ENCODE results near the gene PRDM10. TPM values are rescaled to one million over a fixed set of nuclear protein-coding genes. Genes with fewer than 3 reads are reported as not detected.

Gene PRDM10
- total and polyA plus RNA-seq, 2 donors = 4.4 to 4.7 TPM

DNA sequence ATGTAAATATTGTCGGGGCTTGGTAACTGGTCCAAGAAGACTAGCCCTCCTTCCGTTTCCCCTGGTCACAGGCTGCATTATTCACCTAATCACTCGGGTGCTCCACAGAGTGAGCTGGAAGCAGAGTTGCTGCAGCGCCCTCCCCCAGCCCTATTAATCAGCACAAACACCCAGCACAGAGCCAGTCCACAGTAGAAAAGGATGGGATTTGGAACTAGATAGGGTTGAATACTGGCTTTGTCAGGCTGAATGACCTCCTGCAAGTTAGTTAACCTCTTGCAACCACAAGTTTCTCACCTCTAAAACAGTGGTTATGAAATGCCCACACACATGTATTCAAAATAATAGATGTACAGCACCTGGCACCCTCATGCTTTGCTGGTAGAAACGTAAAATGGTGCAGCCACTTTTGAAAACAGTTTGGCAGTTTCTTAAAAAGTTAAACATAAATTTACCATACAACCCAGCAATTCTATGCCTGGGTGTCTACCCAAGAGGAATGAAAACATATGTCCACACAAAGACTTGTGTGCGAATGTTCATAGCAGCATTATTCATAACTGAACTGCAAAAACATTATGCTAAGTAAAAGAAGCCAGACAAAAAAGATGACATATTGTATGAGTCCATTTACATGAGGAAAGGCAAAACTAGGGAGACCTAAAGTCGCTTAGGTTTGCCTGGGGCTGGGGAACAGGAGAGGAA, 35.4 kb upstream of the PRDM10 start:
- no peaks in the 10 kb centered on the region for H3K27me3 ChIP-seq (ENCODE audit: control insufficient read depth in 2 of 2, insufficient read depth in 1 of 2, low read length in 1 of 2)
- no peak overlapping the region for H3K27ac ChIP-seq (ENCODE audit: low read depth in 1 of 2, low read length in 1 of 2)
- no peaks in the 10 kb centered on the region for H3K4me1 ChIP-seq (ENCODE audit: control insufficient read depth in 2 of 2, insufficient read depth in 2 of 2, low read length in 2 of 2)
- no peak overlapping the region for H3K4me3 ChIP-seq (ENCODE audit: low read length in 2 of 2)
- no peak for DNase-seq (ENCODE audit: low read depth in 6 of 9, low spot score in 9 of 9)
- peaks cover 0 to 9% of the 10 kb centered on the region in 2 donors for H3K9me3 ChIP-seq (ENCODE audit: control insufficient read depth in 2 of 2, insufficient read depth in 1 of 2, low read length in 1 of 2)
- H3K36me3 ChIP-seq (ENCODE audit: control insufficient read depth in 2 of 2, insufficient read depth in 2 of 2, low read length in 1 of 2) = no peaks in the 10 kb centered on the region
- WGBS = 73% methylated on average over 7 of the region's 7 CpGs

GRCh38 chr11:130037058-130037457, 34.4 kb upstream of the PRDM10 start:
- H3K36me3 ChIP-seq (ENCODE audit: control insufficient read depth in 2 of 2, insufficient read depth in 2 of 2, low read length in 1 of 2) = no peaks in the 10 kb centered on the region
- no peak for DNase-seq (ENCODE audit: low read depth in 6 of 9, low spot score in 9 of 9)
- no peak overlapping the region for H3K27ac ChIP-seq (ENCODE audit: low read depth in 1 of 2, low read length in 1 of 2)
- H3K9me3 ChIP-seq (ENCODE audit: control insufficient read depth in 2 of 2, insufficient read depth in 1 of 2, low read length in 1 of 2) = peaks cover 0 to 6% of the 10 kb centered on the region in 2 donors
- no peak overlapping the region for H3K4me3 ChIP-seq (ENCODE audit: low read length in 2 of 2)
- H3K4me1 ChIP-seq (ENCODE audit: control insufficient read depth in 2 of 2, insufficient read depth in 2 of 2, low read length in 2 of 2) = no peaks in the 10 kb centered on the region
- 94% methylated on average over 3 of the region's 3 CpGs for WGBS
- H3K27me3 ChIP-seq (ENCODE audit: control insufficient read depth in 2 of 2, insufficient read depth in 1 of 2, low read length in 1 of 2) = no peaks in the 10 kb centered on the region

DNA sequence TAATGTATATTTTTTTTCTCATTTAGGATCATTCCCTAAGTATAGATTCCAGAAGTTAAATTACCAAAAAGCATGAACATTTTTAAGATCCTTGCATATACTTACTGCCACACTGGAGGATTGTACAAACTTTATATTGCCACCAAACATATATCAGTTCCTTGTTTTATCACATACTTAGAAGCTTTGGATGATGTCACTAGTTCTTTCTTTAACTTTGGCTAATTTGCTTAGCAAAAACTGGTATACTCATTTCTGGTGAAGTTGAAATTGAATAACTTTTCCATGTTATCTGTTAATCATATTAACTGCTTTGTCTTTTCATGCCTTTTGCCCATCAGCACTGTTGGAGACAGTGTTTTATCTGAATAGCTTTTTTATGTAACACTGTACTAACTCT, 31.6 kb upstream of the PRDM10 start:
- Histone ChIP-seq H3K27me3 (ENCODE audit: control insufficient read depth in 2 of 2, insufficient read depth in 1 of 2, low read length in 1 of 2) (no peaks in the 10 kb centered on the region), H3K9me3 (ENCODE audit: control insufficient read depth in 2 of 2, insufficient read depth in 1 of 2, low read length in 1 of 2) (no peaks in the 10 kb centered on the region), H3K4me3 (ENCODE audit: low read length in 2 of 2) (no peak overlapping the region), H3K4me1 (ENCODE audit: control insufficient read depth in 2 of 2, insufficient read depth in 2 of 2, low read length in 2 of 2) (no peaks in the 10 kb centered on the region), H3K36me3 (ENCODE audit: control insufficient read depth in 2 of 2, insufficient read depth in 2 of 2, low read length in 1 of 2) (no peaks in the 10 kb centered on the region), H3K27ac (ENCODE audit: low read depth in 1 of 2, low read length in 1 of 2) (no peak overlapping the region)
- no peak for DNase-seq (ENCODE audit: low read depth in 6 of 9, low spot score in 9 of 9)

DNA sequence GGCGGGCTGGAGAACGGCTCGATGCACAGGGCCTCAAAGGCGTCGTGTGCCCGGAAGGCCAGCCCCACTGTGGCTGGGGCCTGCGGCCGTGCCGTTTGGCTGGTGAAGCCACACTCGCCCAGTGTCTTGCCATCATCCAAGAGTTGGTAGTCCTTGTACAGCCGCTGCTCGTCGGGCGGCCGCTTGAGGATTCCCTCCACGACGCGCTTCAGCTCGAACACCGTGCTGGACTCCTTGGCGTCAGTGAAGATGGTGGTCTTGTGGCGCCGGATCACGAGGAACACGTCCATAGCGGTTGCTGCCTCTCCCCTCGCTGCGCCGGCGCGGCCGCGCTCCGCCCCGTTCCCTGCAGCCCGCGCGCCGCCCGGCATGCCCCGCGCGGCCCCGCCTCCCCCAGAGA, 30.3 kb upstream of the PRDM10 start:
- Histone ChIP-seq H3K9me3 (ENCODE audit: control insufficient read depth in 2 of 2, insufficient read depth in 1 of 2, low read length in 1 of 2) (no peaks in the 10 kb centered on the region), H3K4me3 (ENCODE audit: low read length in 2 of 2) (no peak overlapping the region), H3K27ac (ENCODE audit: low read depth in 1 of 2, low read length in 1 of 2) (no peak overlapping the region), H3K36me3 (ENCODE audit: control insufficient read depth in 2 of 2, insufficient read depth in 2 of 2, low read length in 1 of 2) (no peaks in the 10 kb centered on the region), H3K27me3 (ENCODE audit: control insufficient read depth in 2 of 2, insufficient read depth in 1 of 2, low read length in 1 of 2) (no peaks in the 10 kb centered on the region), H3K4me1 (ENCODE audit: control insufficient read depth in 2 of 2, insufficient read depth in 2 of 2, low read length in 2 of 2) (no peaks in the 10 kb centered on the region)
- no peak for DNase-seq (ENCODE audit: low read depth in 6 of 9, low spot score in 9 of 9)
- WGBS = 96% methylated on average over 44 of the region's 44 CpGs

- no peaks in the 10 kb centered on the region for H3K9me3 ChIP-seq (ENCODE audit: control insufficient read depth in 2 of 2, insufficient read depth in 1 of 2, low read length in 1 of 2)
- H3K27ac ChIP-seq (ENCODE audit: low read depth in 1 of 2, low read length in 1 of 2) = no peak overlapping the region
- H3K36me3 ChIP-seq (ENCODE audit: control insufficient read depth in 2 of 2, insufficient read depth in 2 of 2, low read length in 1 of 2) = no peaks in the 10 kb centered on the region
- H3K4me1 ChIP-seq (ENCODE audit: control insufficient read depth in 2 of 2, insufficient read depth in 2 of 2, low read length in 2 of 2) = no peaks in the 10 kb centered on the region
- WGBS = 96% methylated on average over 2 of the region's 2 CpGs
- H3K27me3 ChIP-seq (ENCODE audit: control insufficient read depth in 2 of 2, insufficient read depth in 1 of 2, low read length in 1 of 2) = no peaks in the 10 kb centered on the region
- no peak for DNase-seq (ENCODE audit: low read depth in 6 of 9, low spot score in 9 of 9)
- no peak overlapping the region for H3K4me3 ChIP-seq (ENCODE audit: low read length in 2 of 2)
Observed at GRCh38 chr11:130031945-130032344, 29.3 kb upstream of the PRDM10 start.

GRCh38 chr11:130031056-130031455, 28.4 kb upstream of the PRDM10 start:
- DNase-seq (ENCODE audit: low read depth in 6 of 9, low spot score in 9 of 9) = no peak
- WGBS = 97% methylated on average over 1 of the region's 1 CpG

DNA sequence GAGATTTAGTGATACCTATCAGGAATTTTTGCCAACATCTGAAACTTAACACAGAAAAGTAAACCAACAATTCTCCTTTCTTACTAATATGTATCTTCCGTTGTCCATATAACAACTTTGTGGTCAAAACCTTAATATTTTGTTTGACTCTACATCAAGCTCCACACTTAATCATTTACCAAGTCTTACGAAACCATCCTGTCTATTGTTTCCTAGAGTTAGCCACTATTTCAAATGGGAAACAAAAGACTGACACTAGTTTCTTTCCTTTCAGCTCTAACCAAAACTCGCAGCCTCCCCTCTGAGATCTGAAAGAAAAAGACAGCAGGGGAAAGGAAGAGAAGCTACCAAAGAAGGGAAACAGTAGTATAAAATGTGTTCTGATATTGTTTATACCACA, 26.5 kb upstream of the PRDM10 start:
- 95% methylated on average over 3 of the region's 3 CpGs for WGBS
- Histone ChIP-seq H3K4me1 (ENCODE audit: control insufficient read depth in 2 of 2, insufficient read depth in 2 of 2, low read length in 2 of 2) (no peaks in the 10 kb centered on the region), H3K27ac (ENCODE audit: low read depth in 1 of 2, low read length in 1 of 2) (no peak overlapping the region), H3K36me3 (ENCODE audit: control insufficient read depth in 2 of 2, insufficient read depth in 2 of 2, low read length in 1 of 2) (no peaks in the 10 kb centered on the region), H3K27me3 (ENCODE audit: control insufficient read depth in 2 of 2, insufficient read depth in 1 of 2, low read length in 1 of 2) (no peaks in the 10 kb centered on the region), H3K4me3 (ENCODE audit: low read length in 2 of 2) (no peak overlapping the region), H3K9me3 (ENCODE audit: control insufficient read depth in 2 of 2, insufficient read depth in 1 of 2, low read length in 1 of 2) (no peaks in the 10 kb centered on the region)
- no peak for DNase-seq (ENCODE audit: low read depth in 6 of 9, low spot score in 9 of 9)

More at GRCh38 chr11:130031056-130031455, 28.4 kb upstream of the PRDM10 start:
- Histone ChIP-seq H3K36me3 (ENCODE audit: control insufficient read depth in 2 of 2, insufficient read depth in 2 of 2, low read length in 1 of 2) (no peaks in the 10 kb centered on the region), H3K4me1 (ENCODE audit: control insufficient read depth in 2 of 2, insufficient read depth in 2 of 2, low read length in 2 of 2) (no peaks in the 10 kb centered on the region), H3K9me3 (ENCODE audit: control insufficient read depth in 2 of 2, insufficient read depth in 1 of 2, low read length in 1 of 2) (no peaks in the 10 kb centered on the region), H3K4me3 (ENCODE audit: low read length in 2 of 2) (no peak overlapping the region), H3K27ac (ENCODE audit: low read depth in 1 of 2, low read length in 1 of 2) (no peak overlapping the region), H3K27me3 (ENCODE audit: control insufficient read depth in 2 of 2, insufficient read depth in 1 of 2, low read length in 1 of 2) (no peaks in the 10 kb centered on the region)

DNA sequence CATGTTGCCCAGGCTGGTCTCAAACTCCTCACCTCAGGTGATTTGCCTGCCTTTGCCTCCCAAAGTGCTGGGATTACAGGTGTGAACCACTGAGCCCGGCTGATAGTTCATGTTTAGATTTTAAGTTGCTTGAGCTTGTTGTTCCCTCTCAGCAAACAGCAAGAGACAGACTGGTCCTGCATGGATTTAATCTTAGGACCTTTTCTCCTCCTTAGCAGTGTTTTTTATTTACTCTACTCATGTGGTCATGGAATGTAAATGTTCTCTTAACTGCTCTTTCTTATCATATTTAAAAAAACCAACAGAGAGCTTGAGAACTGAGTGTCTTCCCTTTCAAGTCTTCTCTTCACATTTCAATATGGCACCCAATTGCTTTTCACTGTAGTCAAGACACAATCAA, 22.7 kb upstream of the PRDM10 start:
- 98% methylated on average over 1 of the region's 1 CpG for WGBS

DNA sequence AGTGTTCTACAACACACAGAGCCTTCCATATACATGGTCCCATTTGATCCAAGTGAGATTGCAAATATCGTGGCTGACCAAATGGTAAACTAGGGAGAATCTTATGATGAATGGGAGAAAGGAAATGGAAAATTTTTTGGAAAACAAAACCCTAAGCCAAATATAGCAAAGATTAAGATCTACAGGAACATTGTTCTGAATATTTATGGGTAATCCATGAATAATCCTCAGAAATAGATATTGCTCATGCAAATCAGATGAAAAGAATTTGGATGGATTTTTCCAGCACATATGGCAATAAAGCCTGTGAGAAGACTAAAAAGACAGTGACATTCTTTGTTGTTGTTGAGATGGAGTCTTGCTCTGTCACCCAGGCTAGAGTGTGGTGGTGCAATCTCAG, 21.7 kb upstream of the PRDM10 start:
- 96% methylated on average over 1 of the region's 1 CpG for WGBS
- no peaks in the 10 kb centered on the region for H3K4me1 ChIP-seq (ENCODE audit: control insufficient read depth in 2 of 2, insufficient read depth in 2 of 2, low read length in 2 of 2)
- H3K4me3 ChIP-seq (ENCODE audit: low read length in 2 of 2) = no peak overlapping the region
- H3K9me3 ChIP-seq (ENCODE audit: control insufficient read depth in 2 of 2, insufficient read depth in 1 of 2, low read length in 1 of 2) = no peaks in the 10 kb centered on the region
- H3K27ac ChIP-seq (ENCODE audit: low read depth in 1 of 2, low read length in 1 of 2) = no peak overlapping the region
- no peak for DNase-seq (ENCODE audit: low read depth in 6 of 9, low spot score in 9 of 9)
- H3K27me3 ChIP-seq (ENCODE audit: control insufficient read depth in 2 of 2, insufficient read depth in 1 of 2, low read length in 1 of 2) = no peaks in the 10 kb centered on the region
- H3K36me3 ChIP-seq (ENCODE audit: control insufficient read depth in 2 of 2, insufficient read depth in 2 of 2, low read length in 1 of 2) = no peaks in the 10 kb centered on the region

More for the DNA sequence above, 22.7 kb upstream of the PRDM10 start:
- Histone ChIP-seq H3K4me3 (ENCODE audit: low read length in 2 of 2) (no peak overlapping the region), H3K27ac (ENCODE audit: low read depth in 1 of 2, low read length in 1 of 2) (no peak overlapping the region), H3K4me1 (ENCODE audit: control insufficient read depth in 2 of 2, insufficient read depth in 2 of 2, low read length in 2 of 2) (no peaks in the 10 kb centered on the region), H3K36me3 (ENCODE audit: control insufficient read depth in 2 of 2, insufficient read depth in 2 of 2, low read length in 1 of 2) (no peaks in the 10 kb centered on the region), H3K27me3 (ENCODE audit: control insufficient read depth in 2 of 2, insufficient read depth in 1 of 2, low read length in 1 of 2) (no peaks in the 10 kb centered on the region), H3K9me3 (ENCODE audit: control insufficient read depth in 2 of 2, insufficient read depth in 1 of 2, low read length in 1 of 2) (no peaks in the 10 kb centered on the region)
- no peak for DNase-seq (ENCODE audit: low read depth in 6 of 9, low spot score in 9 of 9)

All from thymus (tissue), 11 donors.